Measurements from ENCODE around the gene PLA2G15. TPM values are rescaled to one million over a fixed set of nuclear protein-coding genes. Genes with fewer than 3 reads are reported as not detected.

PLA2G15 gene
- total and polyA plus RNA-seq, 2 of the 13 experiments (the other 11 are each of a cell fraction or from before 2014, with no cell fraction given): 14.4 to 23.7 TPM

GRCh38 chr16:68264128-68265077 lies 19.2 kb downstream of the PLA2G15 start, which contains the start of gene SLC7A6 (continued):
- peak; percentile 54; the same call in 1 of the 2 replicates for TF ChIP-seq TBX3 (IDR thresholded peaks at IDR 0.05; ENCODE audit: borderline replicate concordance)
- peak; percentile 85 for TF ChIP-seq BCL6 (CRISPR knock-in tag; IDR thresholded peaks at IDR 0.05)
- TF ChIP-seq ZBTB43 (CRISPR knock-in tag; conservative IDR thresholded peaks at IDR 0.05): peak; percentile 59; the same call in 1 of the 2 replicates
- TF ChIP-seq ZBTB14 (CRISPR knock-in tag; IDR thresholded peaks at IDR 0.05): peak; percentile 38
- TF ChIP-seq ZSCAN20 (CRISPR knock-in tag; IDR thresholded peaks at IDR 0.05; ENCODE audit: borderline replicate concordance): 0 out of 2 replicates have a peak, but pooled peaks have one; percentile 34
- 0 out of 2 replicates have a peak, but pooled peaks have one; percentile 33 for TF ChIP-seq ZNF34 (CRISPR knock-in tag; IDR thresholded peaks at IDR 0.05; ENCODE audit: borderline replicate concordance)
- TF ChIP-seq ZNF629 (CRISPR knock-in tag; conservative IDR thresholded peaks at IDR 0.05): no peak; the same call in 1 of the 2 replicates
- TF ChIP-seq EP300 (IDR thresholded peaks at IDR 0.05; ENCODE audit: low read depth in 2 of 2, low read length in 2 of 2): 0 out of 4 replicates have a peak, but pooled peaks of 1 of the 2 experiments have one; percentile 39
- TF ChIP-seq EP300 (CRISPR knock-in tag; IDR thresholded peaks at IDR 0.05; ENCODE audit: borderline replicate concordance): no peak
- TF ChIP-seq ZNF251 (CRISPR knock-in tag; IDR thresholded peaks at IDR 0.05): peak; percentile 82; the same call in 1 of the 2 replicates
- TF ChIP-seq ISX (CRISPR knock-in tag; conservative IDR thresholded peaks at IDR 0.05): no peak
- peak; percentile 86 for TF ChIP-seq ZNF160 (CRISPR knock-in tag; IDR thresholded peaks at IDR 0.05)
- TF ChIP-seq ZNF121 (CRISPR knock-in tag; IDR thresholded peaks at IDR 0.05): peak; percentile 30
- TF ChIP-seq CREB1 (IDR thresholded peaks at IDR 0.05): peak; percentile 63; the same call in 1 of the 2 replicates
- no peak for TF ChIP-seq CREB1 (CRISPR knock-in tag; IDR thresholded peaks at IDR 0.05)
- no peak; the same call in 1 of the 2 replicates for TF ChIP-seq CBFB (CRISPR knock-in tag; IDR thresholded peaks at IDR 0.05)
- 0 out of 2 replicates have a peak, but pooled peaks have one; percentile 12 for TF ChIP-seq ZSCAN25 (CRISPR knock-in tag; IDR thresholded peaks at IDR 0.05)
- no peak for TF ChIP-seq SCMH1 (CRISPR knock-in tag; IDR thresholded peaks at IDR 0.05; ENCODE audit: borderline replicate concordance)
- TF ChIP-seq ZNF816 (CRISPR knock-in tag; IDR thresholded peaks at IDR 0.05; ENCODE audit: borderline replicate concordance): no peak
- TF ChIP-seq MIXL1 (CRISPR knock-in tag; IDR thresholded peaks at IDR 0.05): peak; percentile 29; the same call in 1 of the 2 replicates
- no peak for TF ChIP-seq CEBPZ (IDR thresholded peaks at IDR 0.05; ENCODE audit: low read length)
- TF ChIP-seq NCOA5 (CRISPR knock-in tag; IDR thresholded peaks at IDR 0.05): no peak
- TF ChIP-seq JARID2 (CRISPR knock-in tag; IDR thresholded peaks at IDR 0.05; ENCODE audit: insufficient replicate concordance): peak; percentile 28
- no peak for TF ChIP-seq FOXA3 (CRISPR knock-in tag; IDR thresholded peaks at IDR 0.05)
- no peak for TF ChIP-seq MIER2 (CRISPR knock-in tag; IDR thresholded peaks at IDR 0.05)

Data from HepG2 (cell line).